HG03095 (cell line): ENCODE data around the gene RNF125.
"Not testable (repeated sequence)": the region's sequence is repeated elsewhere in the genome, so short reads cannot be mapped to it uniquely, and the experiment has no call there.

Source experiments
- ATAC-seq: cut with Tn5 transposase; IDR thresholded peaks from one replicate; pipeline ENCODE4 v1.9.1; 2021; ENCODE audit warnings: moderate library complexity; ENCODE audit not compliant: unreplicated experiment

RNF125 gene

DNA sequence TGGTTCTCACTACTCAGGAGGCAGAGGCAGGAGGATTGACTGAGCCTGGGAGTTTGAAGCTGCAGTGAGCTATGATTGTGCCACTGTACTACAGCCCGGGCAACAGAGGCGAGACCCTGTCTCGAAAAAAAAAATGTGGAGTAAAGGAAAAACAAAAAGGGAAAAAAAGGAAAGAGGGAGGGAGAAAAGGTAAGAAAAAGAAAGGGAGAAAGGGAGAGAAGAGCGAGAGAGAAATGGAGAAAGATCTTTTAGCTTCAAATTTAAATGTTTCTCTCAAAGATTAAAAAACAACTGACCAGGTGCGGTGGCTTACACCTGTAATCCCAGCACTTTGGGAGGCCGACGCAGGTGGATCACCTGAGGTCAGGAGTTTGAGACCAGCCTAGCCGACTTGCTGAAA is 65.2 kb downstream of the RNF125 start:
- ATAC-seq, result no peak

DNA sequence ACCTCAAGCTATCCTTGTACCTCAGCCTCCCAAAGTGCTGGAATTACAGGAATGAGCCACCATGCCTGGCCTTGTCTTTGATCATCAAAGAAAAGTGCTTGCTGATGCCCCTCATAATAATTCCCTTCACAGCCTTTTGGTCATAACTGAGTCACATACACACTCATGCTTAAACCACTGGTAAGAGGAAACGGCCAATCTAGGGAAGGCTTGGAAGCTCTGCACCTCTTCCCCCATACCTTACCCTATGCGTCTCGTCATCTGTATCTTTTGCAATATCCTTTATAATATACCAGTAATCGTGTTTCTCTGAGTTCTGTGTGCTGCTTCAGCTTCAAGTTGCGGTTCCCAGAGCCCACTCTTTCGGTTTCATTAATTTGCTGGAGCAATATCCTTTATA is 68.3 kb downstream of the RNF125 start:
- no peak for ATAC-seq

DNA sequence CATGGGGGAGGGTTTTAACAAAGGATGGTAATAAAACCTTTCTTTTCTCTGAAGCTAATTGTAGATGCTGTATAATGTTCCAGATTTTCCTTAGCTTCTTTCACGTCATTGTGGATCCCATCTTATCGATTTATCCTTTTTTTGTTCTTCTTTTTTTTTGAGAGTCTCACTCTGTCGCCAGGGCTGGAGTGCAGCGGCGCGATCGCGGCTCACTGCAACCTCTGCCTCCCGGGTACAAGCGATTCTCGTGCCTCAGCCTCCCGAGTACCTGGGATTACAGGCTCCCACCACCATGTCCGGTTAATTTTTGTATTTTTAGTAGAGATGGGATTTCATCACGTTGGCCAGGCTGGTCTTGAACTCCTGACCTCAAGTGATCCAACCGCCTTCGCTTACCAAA is 72.2 kb downstream of the RNF125 start:
- ATAC-seq, result not testable (repeated sequence)

DNA sequence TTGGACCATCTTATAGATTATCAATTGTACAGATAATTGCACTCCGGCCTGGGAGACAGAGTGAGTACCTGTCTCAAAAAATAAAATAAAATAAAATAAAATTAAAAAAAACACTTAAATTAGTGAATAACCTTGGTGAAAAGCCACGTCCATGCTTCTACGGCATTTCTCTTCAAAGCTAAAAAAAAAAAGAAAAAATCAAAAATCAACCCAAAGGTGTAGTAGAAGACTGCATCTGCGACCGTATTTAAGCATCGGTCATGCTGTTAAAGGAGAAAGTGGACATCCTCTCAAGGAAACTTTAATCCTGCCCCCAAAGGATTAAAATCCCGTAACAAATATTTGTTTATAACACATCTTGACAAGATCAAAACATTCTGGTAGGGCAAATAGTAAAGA is 72.7 kb downstream of the RNF125 start:
- no peak for ATAC-seq

DNA sequence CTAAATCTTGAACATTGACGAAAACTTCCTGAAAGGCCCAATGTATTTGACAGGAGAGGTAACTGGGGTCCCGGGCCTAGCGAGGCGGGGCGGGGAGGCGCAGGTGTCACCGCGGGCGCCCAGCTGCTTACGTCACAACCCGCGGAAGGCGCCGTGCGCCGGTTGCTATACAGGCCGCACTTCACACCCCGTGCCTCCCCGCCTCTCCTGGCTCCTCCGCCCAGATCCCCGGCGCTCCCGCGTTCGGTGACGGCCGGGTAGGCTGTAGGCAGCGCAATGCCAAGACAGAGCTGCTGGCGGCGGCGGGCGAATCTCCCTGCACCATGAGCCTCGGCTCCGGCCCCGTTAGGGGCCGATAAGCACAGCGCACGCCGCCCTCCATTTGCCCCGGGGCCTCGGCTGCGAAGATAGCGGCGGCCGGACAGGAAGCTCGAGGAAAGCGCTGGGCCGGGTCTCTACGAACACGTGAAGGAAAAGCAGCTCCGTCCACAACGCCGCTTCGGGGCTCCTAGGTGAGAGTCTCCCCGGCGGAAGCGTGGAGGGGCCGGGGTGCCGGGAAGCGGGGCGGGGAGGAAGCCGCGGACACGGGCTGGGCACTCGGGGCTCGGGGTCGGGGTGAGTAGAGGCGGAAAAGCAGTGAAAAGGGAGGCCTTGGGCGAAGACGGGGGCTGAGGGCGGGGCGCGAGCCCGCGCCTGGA is 73.2 kb downstream of the RNF125 start, which contains the start of gene RNF138:
RNF138 (plus strand) TSS at position 151 of the 698 bp plus-strand sequence. CDS start 903 bp downstream, outside the sequence.
- ATAC-seq, result peak; percentile 56

DNA sequence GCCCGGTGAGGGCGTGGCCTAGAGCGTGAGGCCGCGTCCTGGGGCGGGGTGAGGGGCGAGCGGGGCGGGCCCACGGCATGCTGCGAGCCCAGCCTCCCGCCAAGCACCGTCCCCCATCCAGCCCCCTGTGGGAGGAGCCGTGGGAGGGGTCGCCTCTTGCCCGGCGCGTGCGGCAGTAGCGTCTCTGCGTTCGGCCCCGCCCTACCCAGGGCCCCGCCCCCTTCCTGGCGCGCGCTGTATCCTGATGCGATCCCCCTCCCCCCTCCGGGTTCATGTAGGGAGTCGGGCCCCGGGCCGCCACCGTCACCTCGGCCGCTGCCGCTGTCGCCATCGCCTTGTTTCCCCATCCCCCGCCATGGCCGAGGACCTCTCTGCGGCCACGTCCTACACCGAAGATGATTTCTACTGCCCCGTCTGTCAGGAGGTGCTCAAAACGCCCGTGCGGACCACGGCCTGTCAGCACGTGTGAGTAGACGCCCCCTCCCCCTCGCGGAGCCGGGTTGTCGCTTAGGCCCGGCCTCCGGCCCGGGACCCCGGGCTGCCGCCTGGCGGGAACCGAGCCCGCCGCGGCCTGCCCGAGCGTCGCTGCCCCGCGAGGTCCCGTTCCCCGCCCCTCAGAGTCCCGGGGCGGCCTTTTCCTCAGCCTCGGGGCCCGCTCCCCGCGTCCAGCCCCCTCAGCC is 73.9 kb downstream of the RNF125 start:
- ATAC-seq, result peak; percentile 78

DNA sequence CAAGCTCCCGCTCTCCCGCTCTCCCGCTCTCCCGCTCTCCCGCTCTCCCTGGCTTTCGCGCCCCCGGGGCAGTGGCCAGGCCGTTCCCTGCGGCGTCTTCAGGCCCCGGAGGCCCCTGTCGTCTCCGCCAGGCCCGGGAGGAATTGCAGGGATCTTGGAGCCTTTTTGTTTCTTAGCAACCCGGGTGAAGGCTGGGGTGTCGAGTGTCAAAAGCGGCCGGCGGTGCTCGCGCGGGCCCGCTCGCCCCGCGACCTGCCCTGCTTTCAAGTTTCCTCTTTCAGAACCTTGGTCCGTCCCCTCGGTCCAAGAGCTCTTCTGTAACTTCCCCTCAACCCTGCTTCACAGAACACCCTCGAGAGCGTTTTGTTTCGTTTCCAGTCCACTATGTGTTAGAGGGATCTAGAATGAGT is 74.5 kb downstream of the RNF125 start:
- ATAC-seq, result peak; percentile 30

DNA sequence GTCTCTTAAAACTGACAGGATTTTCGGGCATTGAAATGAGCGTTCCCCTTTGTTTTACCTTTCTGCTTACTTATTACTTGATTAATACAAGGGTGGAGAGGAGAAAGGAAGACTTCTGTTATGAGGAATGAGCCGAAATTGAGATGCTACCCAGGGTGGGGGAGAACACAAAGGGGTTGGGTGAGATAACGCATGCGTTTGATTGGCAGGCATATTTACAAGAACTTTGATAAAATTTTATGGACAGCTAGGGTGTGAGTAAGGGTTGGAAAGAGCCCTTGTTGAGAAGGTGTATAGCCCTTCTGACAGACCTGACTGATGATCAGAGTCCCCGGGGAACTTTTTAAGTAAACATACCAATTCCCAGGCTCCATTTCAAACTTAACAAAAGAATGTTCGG is 74.9 kb downstream of the RNF125 start:
- ATAC-seq, result no peak

DNA sequence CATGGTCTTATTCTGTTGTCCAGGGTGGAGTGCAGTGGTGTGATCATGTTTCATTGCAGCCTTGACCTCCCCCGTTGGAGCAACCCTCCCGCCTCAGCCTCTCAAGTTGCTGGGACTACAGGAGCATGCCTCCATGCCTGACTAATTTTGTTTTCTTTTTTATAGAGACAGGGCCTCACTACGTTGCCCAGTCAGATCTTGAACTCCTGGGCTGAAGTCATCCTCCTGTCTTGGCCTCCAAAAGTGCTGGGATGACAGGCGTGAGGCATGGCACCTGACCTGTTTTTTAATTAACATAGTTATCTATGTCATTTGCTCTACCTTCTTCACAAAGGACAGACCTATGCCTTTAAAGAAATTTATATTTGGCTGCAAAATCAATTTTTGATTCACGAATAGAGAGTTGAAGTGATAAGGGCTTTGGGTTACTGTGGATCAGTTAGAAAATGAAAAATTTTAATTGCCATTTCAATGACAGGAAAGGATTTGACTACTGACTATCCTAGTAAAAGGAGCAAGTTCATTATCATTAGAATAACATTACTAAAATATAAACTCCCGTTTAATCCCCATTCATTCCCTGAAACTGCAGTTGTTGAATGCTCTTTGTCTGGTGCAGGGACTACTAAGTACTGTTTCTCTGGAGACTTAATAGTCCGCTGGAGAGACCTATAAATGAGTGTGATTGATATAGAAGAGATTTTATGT is 76.7 kb downstream of the RNF125 start:
- ATAC-seq, result no peak

DNA sequence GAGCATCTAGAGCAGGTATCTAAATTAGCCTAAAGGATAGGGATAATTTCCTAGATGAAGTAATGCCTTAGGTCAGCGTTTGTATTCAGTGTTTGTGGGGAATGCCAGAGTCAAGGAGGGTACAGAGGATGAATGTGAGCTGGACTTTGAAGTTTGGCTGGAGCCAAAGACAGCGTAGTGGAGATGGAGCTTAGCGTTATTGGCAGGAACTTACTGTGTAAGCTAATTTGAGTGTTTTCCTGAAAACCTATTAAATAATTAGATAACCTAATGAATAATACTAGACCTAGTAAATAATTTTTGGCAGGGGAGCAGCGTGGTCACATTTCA is 77.2 kb downstream of the RNF125 start:
- ATAC-seq, result no peak

DNA sequence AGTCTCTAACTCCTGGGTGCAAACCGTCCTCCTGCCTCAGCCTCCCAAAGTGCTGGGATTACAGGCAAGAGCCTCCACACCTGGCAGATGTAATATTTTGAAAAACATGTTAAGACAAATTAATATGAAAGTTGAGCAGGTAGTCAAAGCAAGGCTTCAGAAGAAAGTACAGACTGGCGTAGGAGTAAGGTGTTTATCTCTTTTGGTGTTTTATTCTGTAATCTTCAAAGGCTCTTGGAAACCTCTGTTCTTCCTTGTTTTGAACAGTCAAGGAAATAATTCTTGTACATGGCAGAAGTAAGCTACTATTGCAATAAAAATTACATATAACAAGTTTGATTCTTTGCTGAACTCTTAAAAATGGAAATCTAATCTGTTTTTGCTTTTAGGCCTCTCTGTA is 78.3 kb downstream of the RNF125 start:
- no peak for ATAC-seq

DNA sequence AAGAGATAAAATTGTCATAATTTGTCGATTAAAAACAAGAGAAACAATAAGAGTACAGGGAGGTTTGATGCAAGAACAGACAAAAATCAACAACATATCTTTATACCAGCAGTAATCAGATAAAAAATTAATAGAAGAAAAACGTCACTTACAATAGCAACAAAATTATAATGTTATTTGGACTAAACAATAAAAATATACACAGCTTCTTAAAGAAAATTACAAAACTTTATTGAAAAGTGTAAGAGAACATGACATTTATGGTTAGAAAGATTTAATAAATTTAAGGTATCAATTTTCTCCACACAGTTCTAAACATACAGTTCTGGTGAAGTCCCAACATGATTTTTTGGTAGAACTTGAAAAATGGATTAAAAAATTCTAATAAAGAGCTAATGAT is 85.9 kb downstream of the RNF125 start:
- ATAC-seq, result no peak

DNA sequence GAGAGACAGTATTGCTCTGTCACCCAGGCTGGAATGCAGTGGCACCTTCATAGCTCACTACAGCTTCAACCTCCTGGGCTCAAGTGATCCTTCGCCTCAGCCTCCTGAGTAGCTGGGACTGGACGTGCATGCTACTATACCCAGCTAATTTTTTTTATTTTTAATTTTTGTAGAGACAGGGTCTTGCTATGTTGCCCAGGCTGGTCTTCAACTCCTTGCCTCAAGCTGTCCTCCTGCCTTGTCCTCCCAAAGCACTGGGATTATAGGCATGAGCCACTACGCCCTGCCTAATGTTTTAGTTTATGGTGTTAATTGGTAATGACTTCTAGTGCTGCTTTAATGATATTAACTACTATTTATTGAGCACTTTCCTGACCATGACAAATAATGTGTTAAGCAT is 91.4 kb downstream of the RNF125 start:
- ATAC-seq, result no peak

DNA sequence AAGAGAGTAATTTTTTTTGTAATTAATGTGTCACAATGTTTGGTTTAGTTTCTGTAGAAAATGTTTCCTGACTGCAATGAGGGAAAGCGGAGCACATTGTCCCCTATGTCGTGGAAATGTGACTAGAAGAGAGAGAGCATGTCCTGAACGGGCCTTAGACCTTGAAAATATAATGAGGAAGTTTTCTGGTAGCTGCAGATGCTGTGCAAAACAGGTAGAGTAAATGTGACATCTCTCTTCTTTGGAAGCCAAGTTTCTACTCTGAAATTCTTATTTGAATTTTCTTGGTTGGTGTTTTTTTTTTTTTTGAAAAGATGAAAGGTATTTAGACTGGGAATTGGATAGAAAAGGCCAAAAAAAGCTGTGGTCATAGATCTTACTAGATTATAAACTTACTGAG is 93.1 kb downstream of the RNF125 start:
- no peak for ATAC-seq

DNA sequence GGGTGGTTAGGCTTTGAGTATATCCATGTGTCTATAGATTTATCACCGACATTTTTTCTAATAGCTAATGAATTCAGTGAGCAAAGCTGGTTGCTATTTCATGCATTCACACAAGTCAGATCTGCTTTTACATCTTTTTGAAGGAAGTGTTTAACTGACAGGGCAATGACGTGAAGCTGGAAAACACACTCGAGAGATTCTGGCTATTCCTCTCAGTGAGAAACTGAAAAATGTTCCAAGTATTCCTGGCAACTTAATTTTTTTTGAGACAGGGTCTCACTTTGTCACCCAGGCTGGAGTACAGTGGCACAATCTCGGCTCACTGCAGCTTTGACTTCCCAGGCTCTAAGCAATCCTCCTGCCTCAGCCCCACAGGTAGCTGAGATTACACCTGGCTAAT is 94.2 kb downstream of the RNF125 start:
- no peak for ATAC-seq

DNA sequence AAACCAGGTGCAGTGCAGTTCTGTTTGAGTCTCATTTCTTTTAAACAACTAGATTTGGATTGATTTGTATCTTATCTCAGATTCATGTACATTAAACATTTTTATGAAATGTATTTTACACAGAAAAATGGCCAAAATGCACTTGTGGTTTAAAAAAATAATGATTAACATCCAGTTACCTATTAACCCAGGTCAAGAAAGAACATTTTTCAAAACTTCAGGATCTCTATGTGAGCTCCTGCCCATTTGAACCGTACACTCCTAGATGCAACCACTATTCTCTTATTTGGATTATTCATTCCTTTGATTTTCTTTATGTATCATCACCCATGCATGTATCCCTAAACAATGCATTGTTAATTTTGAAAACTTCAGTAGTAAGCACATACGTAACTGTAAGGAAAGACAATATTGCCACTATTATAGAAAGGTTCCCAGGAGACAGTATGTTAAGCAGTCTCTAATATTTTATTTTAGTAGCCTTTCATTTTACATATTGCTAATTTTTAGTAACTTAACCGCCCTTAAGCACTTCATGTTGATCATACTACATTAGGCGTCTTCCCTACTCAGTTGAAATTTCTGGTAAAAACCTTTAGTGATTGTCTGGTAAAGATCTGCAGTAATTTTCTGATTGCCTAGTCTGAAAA is 95.8 kb downstream of the RNF125 start:
- no peak for ATAC-seq

DNA sequence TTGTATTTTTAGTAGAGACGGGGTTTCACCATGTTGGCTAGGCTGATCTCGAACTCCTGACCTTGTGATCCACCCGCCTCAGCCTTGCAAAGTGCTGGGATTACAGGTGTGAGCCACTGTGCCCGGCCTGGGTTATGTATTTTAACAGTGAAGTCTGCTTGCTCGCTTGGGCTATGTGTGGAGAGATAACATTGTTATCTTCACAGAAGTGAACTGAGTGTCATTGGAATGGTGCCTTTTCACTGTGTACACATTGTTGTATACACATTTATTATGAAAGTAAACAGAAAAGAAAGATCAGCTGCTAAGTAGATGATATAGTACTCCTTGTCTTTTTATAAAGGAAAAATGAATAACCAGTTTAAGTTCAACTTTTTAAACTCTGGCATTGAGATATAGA is 103.4 kb downstream of the RNF125 start:
- ATAC-seq, result no peak
